Measurements from ENCODE around the gene CLIP2.
"Not testable (repeated sequence)": the region's sequence is repeated elsewhere in the genome, so short reads cannot be mapped to it uniquely, and the experiment has no call there.

The CLIP2 gene

DNA sequence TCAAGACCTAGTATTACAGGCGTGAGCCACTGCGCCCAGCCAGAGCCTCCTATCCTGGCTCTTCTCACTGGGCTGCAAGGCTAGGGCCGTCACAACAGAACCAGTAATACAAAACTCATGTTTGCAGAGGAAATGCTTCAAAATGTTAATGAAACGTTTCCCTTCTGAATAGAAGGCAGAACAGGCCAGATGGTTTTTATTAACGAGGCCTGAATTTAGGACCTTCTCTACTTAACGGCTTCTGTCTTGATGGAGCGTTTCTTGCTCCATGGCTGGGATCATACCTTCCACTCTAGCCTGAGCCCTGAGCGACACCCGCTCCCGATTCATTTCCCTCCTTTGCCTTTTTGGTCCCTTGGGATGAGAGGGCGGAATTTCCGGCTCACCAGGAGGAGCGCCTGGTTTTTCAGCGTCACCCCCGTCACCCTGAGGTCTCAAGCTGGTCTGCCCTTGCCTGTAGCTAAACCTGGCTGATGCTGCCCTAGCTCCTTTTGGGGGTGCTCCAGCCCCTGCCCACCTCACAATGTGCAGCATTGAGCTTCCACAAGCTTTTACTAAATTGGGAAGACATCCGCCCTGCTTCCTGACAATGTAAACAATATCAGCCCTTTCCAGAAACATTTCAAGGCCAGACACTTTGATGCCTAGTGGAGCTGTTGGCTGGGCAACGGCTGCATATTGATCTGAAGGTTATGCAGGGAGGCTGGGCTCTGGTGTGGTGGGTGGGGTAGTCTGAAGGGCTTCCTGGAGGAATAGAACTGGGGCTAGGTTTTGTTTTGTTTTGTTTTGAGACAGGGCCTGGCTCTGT is 5.2 kb downstream of the CLIP2 start:
- DNase-seq (ENCODE audit: extremely low read depth in 1 of 2, low read depth in 1 of 2), result no peak

GRCh38 chr7:74297516-74298233 is 8.5 kb downstream of the CLIP2 start:
- no peak for DNase-seq (ENCODE audit: extremely low read depth in 1 of 2, low read depth in 1 of 2)

DNA sequence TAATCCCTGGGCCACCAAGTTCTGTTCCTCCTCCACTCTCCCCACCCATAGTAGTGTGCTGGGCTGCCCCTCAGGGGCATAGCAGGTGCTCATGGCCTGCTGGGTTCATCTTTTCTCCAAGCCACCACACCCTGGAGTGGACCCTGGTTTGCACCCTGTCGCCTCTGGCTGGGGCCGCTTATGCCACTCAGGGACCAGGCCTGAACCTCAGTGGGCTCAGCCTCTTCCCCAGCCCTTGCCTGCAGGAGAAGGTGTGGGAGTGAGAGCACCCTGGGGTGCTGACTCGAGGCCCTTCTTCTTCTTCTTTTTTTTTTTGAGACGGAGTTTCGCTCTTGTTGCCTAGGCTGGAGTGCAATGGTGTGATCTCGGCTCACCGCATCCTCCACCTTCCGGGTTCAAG is 10.2 kb downstream of the CLIP2 start:
- no peak for DNase-seq (ENCODE audit: extremely low read depth in 1 of 2, low read depth in 1 of 2)

DNA sequence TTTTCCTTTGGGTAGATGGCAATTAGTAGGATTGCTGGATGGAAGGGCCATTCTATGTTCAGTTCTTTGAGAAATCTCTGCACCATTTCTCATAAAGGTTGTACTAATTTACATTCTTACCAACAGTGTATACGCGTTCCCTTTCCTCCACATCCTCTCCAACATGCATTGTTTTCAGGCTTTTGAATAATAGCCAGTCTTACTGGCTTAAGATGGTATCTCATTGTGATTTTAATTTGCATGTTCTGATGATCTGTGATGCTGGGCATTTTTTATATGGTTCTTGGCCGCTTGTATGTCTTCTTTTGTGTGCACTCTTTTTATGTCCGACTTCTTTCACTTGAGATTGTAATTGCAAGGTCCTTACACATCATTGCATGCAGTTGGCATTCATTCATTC is 11.7 kb downstream of the CLIP2 start:
- no peak for DNase-seq (ENCODE audit: extremely low read depth in 1 of 2, low read depth in 1 of 2)

GRCh38 chr7:74302745-74303221 is 13.6 kb downstream of the CLIP2 start:
- DNase-seq (ENCODE audit: extremely low read depth in 1 of 2, low read depth in 1 of 2), result no peak

GRCh38 chr7:74304550-74304949 is 15.3 kb downstream of the CLIP2 start:
- no peak for DNase-seq (ENCODE audit: extremely low read depth in 1 of 2, low read depth in 1 of 2)

- DNase-seq (ENCODE audit: extremely low read depth in 1 of 2, low read depth in 1 of 2), result no peak
Observed at GRCh38 chr7:74306004-74306729, 17.0 kb downstream of the CLIP2 start.

DNA sequence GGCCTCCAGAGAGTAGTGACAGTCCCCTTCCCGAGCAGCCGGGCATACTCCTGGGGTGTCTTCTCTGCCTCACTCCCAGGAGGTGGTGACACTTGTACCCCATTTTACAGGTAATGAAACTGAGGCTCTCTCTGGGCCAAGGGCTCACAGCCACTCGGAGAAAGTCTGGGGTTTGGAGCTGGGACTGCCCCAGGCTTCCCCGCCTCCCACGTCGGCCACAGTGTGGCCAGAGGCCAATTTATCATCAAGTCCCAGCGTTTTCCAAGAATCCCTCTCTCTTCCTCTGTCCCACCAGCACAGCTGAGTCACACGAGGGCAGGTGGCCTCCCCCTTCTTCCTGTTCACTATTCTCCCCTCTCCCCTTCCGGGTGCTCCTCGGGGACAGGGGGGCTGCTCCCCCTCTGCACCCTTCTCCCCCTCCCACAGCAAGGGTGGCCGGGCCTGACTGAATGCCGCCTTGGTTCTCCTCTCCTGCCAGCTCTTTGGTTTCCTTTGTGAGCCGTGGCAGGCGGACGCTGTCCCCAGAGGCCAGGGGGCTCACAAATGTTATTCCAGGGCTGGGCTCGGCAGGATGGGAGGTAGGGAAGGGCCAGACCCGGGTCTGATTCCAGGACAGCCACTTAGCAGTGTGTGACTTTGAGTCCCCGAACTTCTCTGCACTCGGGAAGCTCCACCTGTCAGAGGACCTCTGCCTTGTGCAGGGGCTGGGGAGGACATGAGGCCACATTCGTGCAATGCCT is 17.7 kb downstream of the CLIP2 start:
- no peak for DNase-seq (ENCODE audit: extremely low read depth in 1 of 2, low read depth in 1 of 2)

GRCh38 chr7:74307738-74308505 is 18.7 kb downstream of the CLIP2 start:
- DNase-seq (ENCODE audit: extremely low read depth in 1 of 2, low read depth in 1 of 2), result no peak

DNA sequence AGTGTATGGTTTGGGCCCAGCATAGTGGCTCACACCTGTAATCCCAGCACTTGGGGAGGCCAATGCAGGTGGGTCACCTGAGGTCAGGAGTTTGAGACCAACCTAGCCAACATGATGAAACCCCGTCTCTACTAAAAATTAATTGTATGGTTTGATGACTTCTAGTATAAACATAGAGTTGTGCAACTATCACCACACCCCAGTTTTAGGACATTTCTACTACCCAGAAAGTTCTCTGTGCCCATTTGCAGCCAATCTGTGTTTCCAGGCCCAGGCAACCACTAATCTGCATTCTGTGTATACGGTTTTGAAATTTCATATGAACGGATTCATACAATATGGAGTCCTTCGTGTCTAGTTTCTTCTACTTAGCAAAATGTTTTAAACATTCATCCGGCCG is 20.0 kb downstream of the CLIP2 start:
- DNase-seq (ENCODE audit: extremely low read depth in 1 of 2, low read depth in 1 of 2), result no peak

DNA sequence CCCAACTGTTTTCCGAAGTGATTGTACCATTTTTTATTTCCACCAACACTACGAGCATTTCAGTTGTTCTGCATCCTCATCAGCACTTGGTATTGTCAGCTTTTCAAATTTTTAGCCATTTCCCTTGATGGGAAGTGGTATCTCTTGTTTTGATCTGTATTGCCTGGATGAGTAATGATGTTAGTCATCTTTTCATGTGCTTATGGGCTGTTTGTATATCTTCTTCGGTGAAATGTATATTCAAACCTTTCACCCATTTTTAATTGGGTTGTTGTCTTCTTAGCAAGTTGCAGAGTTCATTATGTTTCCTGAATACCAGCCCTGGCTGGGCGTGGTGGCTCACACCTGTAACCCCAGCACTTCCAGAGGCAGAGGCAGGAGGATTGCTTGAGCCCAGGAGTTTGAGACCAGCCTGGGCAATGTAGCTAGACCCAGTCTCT is 22.1 kb downstream of the CLIP2 start:
- no peak for DNase-seq (ENCODE audit: extremely low read depth in 1 of 2, low read depth in 1 of 2)

GRCh38 chr7:74312418-74313028 is 23.3 kb downstream of the CLIP2 start:
- no peak for DNase-seq (ENCODE audit: extremely low read depth in 1 of 2, low read depth in 1 of 2)

DNA sequence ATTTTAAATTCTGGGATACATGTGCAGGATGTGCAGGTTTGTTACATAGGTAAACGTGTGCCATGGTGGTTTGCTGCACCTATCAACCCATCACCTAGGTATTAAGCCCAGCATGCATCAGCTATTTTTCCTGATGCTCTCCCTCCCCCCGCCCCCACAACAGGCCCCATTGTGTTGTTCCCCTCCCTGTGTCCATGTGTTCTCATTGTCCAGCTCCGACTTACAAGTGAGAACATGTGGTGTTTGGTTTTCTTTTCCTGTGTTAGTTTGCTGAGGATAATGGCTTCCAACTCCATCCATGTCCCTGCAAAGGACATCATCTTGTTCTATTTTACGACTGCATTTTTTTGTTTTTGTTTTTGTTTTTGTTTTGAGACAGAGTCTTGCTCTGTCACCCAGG is 26.7 kb downstream of the CLIP2 start:
- DNase-seq (ENCODE audit: extremely low read depth in 1 of 2, low read depth in 1 of 2), result not testable (repeated sequence)

GRCh38 chr7:74317146-74317782 is 28.1 kb downstream of the CLIP2 start:
- DNase-seq (ENCODE audit: extremely low read depth in 1 of 2, low read depth in 1 of 2), result no peak

DNA sequence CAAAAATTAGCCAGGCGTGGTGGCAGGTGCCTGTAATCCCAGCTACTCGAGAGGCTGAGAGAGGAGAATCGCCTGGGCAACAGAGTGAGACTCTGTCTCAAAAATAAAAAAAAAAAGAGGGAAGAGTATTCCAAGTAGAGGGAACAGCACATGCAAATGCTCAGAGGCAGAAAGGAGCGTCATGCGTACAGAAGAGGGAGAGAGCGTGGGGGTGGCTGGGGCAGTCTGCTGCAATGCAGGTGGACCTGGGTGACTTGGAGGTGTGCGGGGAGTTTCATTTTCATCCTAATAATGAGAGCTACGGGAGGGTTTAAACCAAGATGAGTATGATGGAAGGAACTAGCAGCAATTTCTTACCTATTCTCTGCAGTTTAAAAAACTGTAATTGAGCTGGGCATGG is 28.8 kb downstream of the CLIP2 start:
- no peak for DNase-seq (ENCODE audit: extremely low read depth in 1 of 2, low read depth in 1 of 2)

DNA sequence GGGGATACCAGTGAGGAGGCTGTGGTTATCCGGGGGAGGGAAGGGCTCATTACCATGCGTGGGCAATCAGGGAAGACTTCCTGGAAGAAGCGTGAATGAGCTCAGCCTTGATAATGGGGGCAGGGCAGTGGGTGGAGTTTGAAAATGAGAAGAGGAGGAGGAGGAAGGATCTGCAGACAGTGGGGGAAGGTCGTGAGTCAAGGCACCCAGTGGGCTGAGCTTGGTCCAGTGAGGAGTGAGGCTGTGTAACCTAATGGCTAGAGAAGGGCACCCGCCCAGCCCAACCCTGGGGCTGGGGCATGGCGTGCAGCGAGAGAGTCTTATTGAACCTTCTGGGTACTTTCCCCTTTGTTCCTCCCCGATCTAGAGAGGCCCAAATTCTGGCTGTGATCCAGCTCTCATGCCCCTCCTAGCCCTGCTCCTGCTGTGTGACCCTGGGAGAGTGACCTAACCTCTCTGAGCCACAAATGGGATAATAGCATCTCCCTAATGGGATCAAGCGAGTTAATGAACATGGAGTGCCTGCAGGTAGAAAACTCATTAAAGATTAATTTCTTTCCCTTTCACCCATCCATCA is 31.5 kb downstream of the CLIP2 start:
- no peak for DNase-seq (ENCODE audit: extremely low read depth in 1 of 2, low read depth in 1 of 2)

DNA sequence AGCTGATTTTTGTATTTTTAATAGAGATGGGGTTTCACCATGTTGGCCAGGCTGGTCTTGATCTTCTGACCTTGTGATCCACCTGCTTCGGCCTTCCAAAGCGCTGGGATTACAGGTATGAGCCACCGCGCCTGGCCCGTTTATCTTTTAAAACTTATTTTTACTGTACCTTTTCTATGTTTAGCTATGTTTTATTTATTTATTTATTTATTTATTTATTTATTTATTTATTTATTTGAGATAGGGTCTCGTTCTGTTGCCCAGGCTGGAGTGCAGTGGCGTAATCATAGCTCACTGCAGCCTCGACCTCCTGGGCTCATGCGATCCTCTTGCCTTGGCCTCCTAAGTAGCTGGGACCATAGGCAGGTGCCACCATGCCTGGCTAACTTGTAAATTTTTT is 33.7 kb downstream of the CLIP2 start:
- DNase-seq (ENCODE audit: extremely low read depth in 1 of 2, low read depth in 1 of 2), result not testable (repeated sequence)

DNA sequence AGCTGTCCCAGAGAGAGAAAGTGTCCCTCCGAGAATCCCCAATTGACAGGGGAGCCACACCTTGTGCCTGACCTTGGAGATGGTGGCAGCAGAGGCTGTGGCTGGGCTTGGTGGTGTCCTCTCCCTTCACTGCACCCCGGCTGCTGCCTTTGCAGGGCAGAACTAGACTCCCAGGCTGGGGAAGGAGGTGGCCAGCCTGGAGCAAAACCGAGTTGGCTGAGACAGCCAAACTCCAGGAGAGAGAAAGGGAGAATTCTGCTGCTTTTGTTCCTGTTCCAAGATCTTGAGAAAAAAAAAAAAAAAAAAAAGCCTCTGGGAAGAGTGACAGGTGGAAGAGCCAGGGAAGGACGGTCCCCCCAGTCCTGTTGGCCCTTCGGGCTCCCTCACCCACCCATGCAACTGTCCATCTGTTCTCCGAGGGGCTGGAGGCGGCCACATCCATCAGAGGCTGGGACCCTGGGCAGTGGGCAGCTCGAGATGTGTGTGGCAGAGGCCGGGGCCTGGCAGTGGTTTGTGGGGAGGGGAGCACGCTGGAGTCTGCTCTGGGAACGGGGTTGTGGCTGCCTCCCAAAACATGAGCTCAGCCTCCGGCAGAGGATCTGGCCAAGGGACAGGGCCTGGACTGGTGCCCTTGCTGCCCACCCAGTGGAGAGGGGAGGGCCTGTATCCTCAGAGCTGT is 35.5 kb downstream of the CLIP2 start:
- no peak for DNase-seq (ENCODE audit: extremely low read depth in 1 of 2, low read depth in 1 of 2)
